Lung microvascular endothelial cell (primary cell): ENCODE measurements around the gene SLC25A26. TPM values are rescaled to one million over a fixed set of nuclear protein-coding genes. Genes with fewer than 3 reads are reported as not detected.
A peak's percentile ranks its signal among the peaks of the same experiment; 100 is the strongest.

Source experiments
- DNase-seq, 2 donors: peaks; one replicate each; pipeline versions ENCODE4 v3.0.0 to v3.0.0-alpha.2; 2010; ENCODE audit warnings: low read depth in 2 of 2
- total RNA-seq: library from RNA; depleted of rRNA; stranded (reverse); fragments of >200 nt; gene quantifications from 2 replicates; pipeline ENCODE4 v1.2.1, GENCODE V29; 2014

The SLC25A26 gene
- total RNA-seq, 1 donor from 2014 or later = 11.9 TPM

- DNase-seq = no peak
Measured at GRCh38 chr3:66371432-66371831, 150.6 kb downstream of the SLC25A26 start.

- DNase-seq = peak; percentile 11 to 18
Measured at GRCh38 chr3:66372681-66373350, 152.0 kb downstream of the SLC25A26 start.

GRCh38 chr3:66376568-66376967, 155.8 kb downstream of the SLC25A26 start:
- peak; percentile 72 to 81 for DNase-seq

GRCh38 chr3:66377800-66378199, 157.0 kb downstream of the SLC25A26 start:
- DNase-seq = no peak

- peak; percentile 10 to 39 for DNase-seq
Measured at GRCh38 chr3:66378256-66378655, 157.5 kb downstream of the SLC25A26 start.

- no peak for DNase-seq
Measured at GRCh38 chr3:66379565-66379964, 158.8 kb downstream of the SLC25A26 start.

- DNase-seq = no peak
Measured at GRCh38 chr3:66380200-66380932, 159.6 kb downstream of the SLC25A26 start.

- DNase-seq = no peak
Measured at GRCh38 chr3:66381626-66382025, 160.8 kb downstream of the SLC25A26 start.

GRCh38 chr3:66382142-66382541, 161.3 kb downstream of the SLC25A26 start:
- DNase-seq = no peak

- no peak for DNase-seq
Measured at GRCh38 chr3:66383023-66383422, 162.2 kb downstream of the SLC25A26 start.

- DNase-seq = no peak
Measured at GRCh38 chr3:66383998-66384745, 163.4 kb downstream of the SLC25A26 start.

GRCh38 chr3:66385066-66385465, 164.3 kb downstream of the SLC25A26 start:
- DNase-seq = no peak

GRCh38 chr3:66386011-66386924, 165.5 kb downstream of the SLC25A26 start:
- DNase-seq = no peak

- peak in 1 of 2 donors; percentile 9 for DNase-seq
Measured at GRCh38 chr3:66386925-66387650, 166.3 kb downstream of the SLC25A26 start.

GRCh38 chr3:66390013-66390412, 169.2 kb downstream of the SLC25A26 start:
- DNase-seq = no peak

GRCh38 chr3:66392512-66392911, 171.7 kb downstream of the SLC25A26 start:
- no peak for DNase-seq

GRCh38 chr3:66392966-66393332, 172.1 kb downstream of the SLC25A26 start:
- no peak for DNase-seq

- DNase-seq = no peak
Measured at GRCh38 chr3:66393333-66394005, 172.7 kb downstream of the SLC25A26 start.

- DNase-seq = no peak
Measured at GRCh38 chr3:66394019-66394752, 173.4 kb downstream of the SLC25A26 start.
